ENCODE data around the gene PTPRD. TPM values are rescaled to one million over a fixed set of nuclear protein-coding genes. Genes with fewer than 3 reads are reported as not detected.
A peak's percentile ranks its signal among the peaks of the same experiment; 100 is the strongest.
"Not testable (repeated sequence)": the region's sequence is repeated elsewhere in the genome, so short reads cannot be mapped to it uniquely, and the experiment has no call there.

Gene PTPRD
- total RNA-seq, 1 donor from 2014 or later, result 109 TPM

DNA sequence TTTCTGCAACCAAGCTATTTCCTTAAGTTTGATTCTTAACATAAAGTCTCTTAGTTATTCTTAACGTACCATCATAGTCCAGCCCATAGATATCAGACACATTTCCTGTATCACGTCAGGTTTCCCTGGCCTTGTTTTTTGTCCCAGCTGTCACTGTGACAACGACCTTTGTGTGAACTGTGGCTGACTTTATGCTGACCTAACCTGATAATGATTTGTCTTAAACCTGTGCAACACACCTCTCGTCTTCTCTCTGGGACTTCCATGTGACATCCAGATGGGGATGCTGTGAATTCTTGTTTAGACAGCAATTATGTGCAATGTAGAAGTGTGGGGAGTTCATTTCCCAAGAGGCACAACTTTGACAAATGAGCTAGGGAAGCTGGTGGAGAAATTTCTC, 662.8 kb downstream of the PTPRD start:
- no peak overlapping the region for H3K4me3 Mint-ChIP-seq
- TF ChIP-seq, protein P1, sequence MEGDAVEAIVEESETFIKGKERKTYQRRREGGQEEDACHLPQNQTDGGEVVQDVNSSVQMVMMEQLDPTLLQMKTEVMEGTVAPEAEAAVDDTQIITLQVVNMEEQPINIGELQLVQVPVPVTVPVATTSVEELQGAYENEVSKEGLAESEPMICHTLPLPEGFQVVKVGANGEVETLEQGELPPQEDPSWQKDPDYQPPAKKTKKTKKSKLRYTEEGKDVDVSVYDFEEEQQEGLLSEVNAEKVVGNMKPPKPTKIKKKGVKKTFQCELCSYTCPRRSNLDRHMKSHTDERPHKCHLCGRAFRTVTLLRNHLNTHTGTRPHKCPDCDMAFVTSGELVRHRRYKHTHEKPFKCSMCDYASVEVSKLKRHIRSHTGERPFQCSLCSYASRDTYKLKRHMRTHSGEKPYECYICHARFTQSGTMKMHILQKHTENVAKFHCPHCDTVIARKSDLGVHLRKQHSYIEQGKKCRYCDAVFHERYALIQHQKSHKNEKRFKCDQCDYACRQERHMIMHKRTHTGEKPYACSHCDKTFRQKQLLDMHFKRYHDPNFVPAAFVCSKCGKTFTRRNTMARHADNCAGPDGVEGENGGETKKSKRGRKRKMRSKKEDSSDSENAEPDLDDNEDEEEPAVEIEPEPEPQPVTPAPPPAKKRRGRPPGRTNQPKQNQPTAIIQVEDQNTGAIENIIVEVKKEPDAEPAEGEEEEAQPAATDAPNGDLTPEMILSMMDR (IDR thresholded peaks at IDR 0.05; ENCODE audit: unreplicated experiment), result no peak
- peaks cover 7% of the 10 kb centered on the region for H3K9me3 Mint-ChIP-seq
- H3K36me3 Mint-ChIP-seq, result no peaks in the 10 kb centered on the region
- no peak for DNase-seq (ENCODE audit: low spot score in 2 of 2, unreplicated experiment in 2 of 2)
- peaks cover 17% of the 10 kb centered on the region for H3K4me1 Mint-ChIP-seq
- H3K27me3 Mint-ChIP-seq (ENCODE audit: low read depth), result no peaks in the 10 kb centered on the region
- H3K27ac Mint-ChIP-seq, result no peak overlapping the region

DNA sequence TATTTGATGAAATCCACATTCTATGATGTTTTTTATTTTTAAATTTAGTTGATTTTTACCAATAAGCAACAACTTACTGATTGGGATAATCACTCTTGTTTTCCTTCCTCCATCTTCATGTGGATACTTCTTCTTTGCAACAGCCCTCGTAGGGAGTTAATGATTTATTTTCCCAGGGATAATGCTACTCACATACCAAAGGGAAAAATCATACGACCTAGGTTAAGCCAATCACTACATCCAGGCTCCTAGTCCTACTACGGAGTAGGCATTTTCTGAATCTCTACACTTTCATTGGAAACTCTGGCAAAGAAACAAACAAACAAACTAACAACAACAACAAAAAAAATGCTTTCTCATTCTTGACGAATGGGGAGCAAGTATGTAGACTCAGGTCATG, 663.4 kb downstream of the PTPRD start:
- no peaks in the 10 kb centered on the region for H3K27me3 Mint-ChIP-seq (ENCODE audit: low read depth)
- H3K4me1 Mint-ChIP-seq, result peaks cover 17% of the 10 kb centered on the region
- H3K4me3 Mint-ChIP-seq, result no peak overlapping the region
- H3K27ac Mint-ChIP-seq, result no peak overlapping the region
- peaks cover 7% of the 10 kb centered on the region for H3K9me3 Mint-ChIP-seq
- TF ChIP-seq, protein P1 (IDR thresholded peaks at IDR 0.05; ENCODE audit: unreplicated experiment), result no peak
- DNase-seq (ENCODE audit: low spot score in 2 of 2, unreplicated experiment in 2 of 2), result no peak
- no peaks in the 10 kb centered on the region for H3K36me3 Mint-ChIP-seq

DNA sequence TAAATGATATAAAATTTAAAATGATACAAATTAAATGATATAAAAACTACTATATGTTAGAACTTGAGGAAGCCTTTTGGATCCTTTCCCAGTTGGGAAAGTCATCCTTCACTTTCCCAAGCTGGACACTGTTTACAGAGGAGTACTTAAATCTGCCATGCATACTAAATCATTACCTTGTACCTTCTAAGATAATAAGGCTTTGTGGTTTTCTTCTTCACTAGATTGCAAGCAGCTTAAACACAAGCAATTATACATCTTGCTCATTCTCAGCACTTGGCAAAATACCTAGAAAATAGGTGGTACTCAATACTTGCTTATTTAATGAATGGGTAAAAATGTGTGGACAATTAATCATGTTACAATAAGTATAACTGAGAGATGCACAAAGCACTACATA, 666.8 kb downstream of the PTPRD start:
- no peak for DNase-seq (ENCODE audit: low spot score in 2 of 2, unreplicated experiment in 2 of 2)
- TF ChIP-seq, protein P1 (IDR thresholded peaks at IDR 0.05; ENCODE audit: unreplicated experiment), result no peak
- peaks cover 7% of the 10 kb centered on the region for H3K9me3 Mint-ChIP-seq
- peaks cover 10% of the 10 kb centered on the region for H3K4me1 Mint-ChIP-seq
- no peak overlapping the region for H3K4me3 Mint-ChIP-seq
- H3K27me3 Mint-ChIP-seq (ENCODE audit: low read depth), result no peaks in the 10 kb centered on the region
- H3K27ac Mint-ChIP-seq, result no peak overlapping the region
- no peaks in the 10 kb centered on the region for H3K36me3 Mint-ChIP-seq

DNA sequence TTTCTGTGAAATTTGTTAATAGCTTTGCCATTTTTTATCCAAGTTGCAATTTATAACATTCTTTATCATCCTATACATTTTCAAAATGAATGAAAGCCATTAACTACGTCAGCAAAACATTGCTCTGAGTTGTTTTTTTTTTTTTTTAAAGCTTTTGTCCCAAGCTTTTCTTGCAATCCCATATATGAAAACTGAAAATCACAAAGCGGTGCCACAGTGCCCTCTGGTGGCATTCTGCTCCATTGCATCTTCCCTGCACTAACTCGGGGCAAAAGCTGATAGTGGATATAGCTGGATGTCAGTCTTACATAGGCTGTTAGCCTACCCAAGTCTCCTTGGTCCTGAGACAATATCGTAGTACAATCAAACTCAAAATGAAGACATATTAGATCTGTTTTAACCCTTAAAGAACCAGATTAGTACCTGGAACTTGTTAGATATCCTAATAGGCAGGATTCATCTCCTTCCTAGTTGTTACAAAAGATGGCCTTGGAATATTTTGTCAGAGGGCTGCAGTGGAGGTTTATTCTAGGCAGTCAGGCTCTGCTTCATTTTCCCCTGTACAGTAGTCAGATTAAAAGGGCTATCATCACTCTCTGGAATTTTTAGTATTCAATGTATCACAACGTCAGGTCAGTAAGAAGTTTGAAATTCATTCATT, 669.9 kb downstream of the PTPRD start:
- no peaks in the 10 kb centered on the region for H3K36me3 Mint-ChIP-seq
- H3K27me3 Mint-ChIP-seq (ENCODE audit: low read depth), result no peaks in the 10 kb centered on the region
- H3K4me1 Mint-ChIP-seq, result peaks cover 1% of the 10 kb centered on the region
- no peaks in the 10 kb centered on the region for H3K9me3 Mint-ChIP-seq
- TF ChIP-seq, protein P1 (IDR thresholded peaks at IDR 0.05; ENCODE audit: unreplicated experiment), result peak; percentile 90
- no peak overlapping the region for H3K4me3 Mint-ChIP-seq
- DNase-seq (ENCODE audit: low spot score in 2 of 2, unreplicated experiment in 2 of 2), result peak; percentile 29 to 86
- no peak overlapping the region for H3K27ac Mint-ChIP-seq

DNA sequence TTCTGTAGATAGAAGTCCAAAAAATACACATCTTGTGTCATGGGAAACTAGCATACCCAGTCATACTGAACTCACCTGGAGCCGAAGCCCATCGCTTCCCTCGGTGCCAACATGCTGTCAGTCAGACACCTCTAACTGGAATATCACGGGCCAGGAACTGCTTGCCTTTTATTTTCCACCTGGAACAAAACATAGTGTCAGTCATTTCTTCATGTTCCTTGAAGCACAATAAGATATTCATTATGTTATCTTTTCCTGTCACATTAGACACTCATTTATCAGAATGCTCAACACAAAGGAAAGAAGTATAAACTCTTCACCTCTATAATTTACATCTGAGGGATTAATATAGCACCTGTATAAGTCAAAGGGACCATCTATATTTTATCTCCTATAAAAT, 674.4 kb downstream of the PTPRD start:
- no peaks in the 10 kb centered on the region for H3K9me3 Mint-ChIP-seq
- no peak for DNase-seq (ENCODE audit: low spot score in 2 of 2, unreplicated experiment in 2 of 2)
- H3K27ac Mint-ChIP-seq, result no peak overlapping the region
- H3K36me3 Mint-ChIP-seq, result no peaks in the 10 kb centered on the region
- no peak overlapping the region for H3K4me3 Mint-ChIP-seq
- no peaks in the 10 kb centered on the region for H3K27me3 Mint-ChIP-seq (ENCODE audit: low read depth)
- no peaks in the 10 kb centered on the region for H3K4me1 Mint-ChIP-seq
- TF ChIP-seq, protein P1 (IDR thresholded peaks at IDR 0.05; ENCODE audit: unreplicated experiment), result no peak

DNA sequence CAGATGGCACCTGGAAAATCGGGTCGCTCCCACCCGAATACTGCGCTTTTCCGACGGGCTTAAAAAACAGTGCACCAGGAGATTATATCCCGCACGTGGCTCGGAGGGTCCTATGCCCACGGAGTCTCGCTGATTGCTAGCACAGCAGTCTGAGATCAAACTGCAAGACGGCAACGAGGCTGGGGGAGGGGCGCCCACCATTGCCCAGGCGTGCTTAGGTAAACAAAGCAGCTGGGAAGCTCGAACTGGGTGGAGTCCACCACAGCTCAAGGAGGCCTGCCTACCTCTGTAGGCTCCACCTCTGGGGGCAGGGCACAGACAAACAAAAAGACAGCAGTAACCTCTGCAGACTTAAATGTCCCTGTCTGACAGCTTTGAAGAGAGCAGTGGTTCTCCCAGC, 681.3 kb downstream of the PTPRD start:
- not testable (repeated sequence) for H3K36me3 Mint-ChIP-seq, H3K4me3 Mint-ChIP-seq

More for the DNA sequence above, 681.3 kb downstream of the PTPRD start:
- H3K27me3 Mint-ChIP-seq (ENCODE audit: low read depth); DNase-seq (ENCODE audit: low spot score in 2 of 2, unreplicated experiment in 2 of 2); H3K9me3 Mint-ChIP-seq; H3K4me1 Mint-ChIP-seq; H3K27ac Mint-ChIP-seq: not testable (repeated sequence)

Data from mesothelial cell of epicardium (in vitro differentiated cells).